Hepatocyte (in vitro differentiated cells): Measurements from ENCODE around the gene SLCO2A1.

Experiments
- CTCF ChIP-seq: fragments of 200-600 bp; sonication (generic); IDR thresholded peaks from 2 replicates; pipeline ENCODE4 v1.5.1; 2016; ENCODE audit warnings: antibody characterized with exemption, mild to moderate bottlenecking; ENCODE audit not compliant: poor library complexity
- EZH2 ChIP-seq: fragments of 200-600 bp; sonication (generic); IDR thresholded peaks from 2 replicates; pipeline ENCODE4 v1.6.1; 2016; ENCODE audit warnings: antibody characterized with exemption, mild to moderate bottlenecking, borderline replicate concordance
- EZH2phosphoT487 ChIP-seq: fragments of 200-600 bp; sonication (generic); IDR thresholded peaks from one replicate; pipeline ENCODE4 v1.6.1; 2018; ENCODE audit warnings: antibody characterized with exemption, mild to moderate bottlenecking, low read depth, moderate library complexity; ENCODE audit not compliant: unreplicated experiment, severe bottlenecking

GRCh38 chr3:133989936-133990702 is 39.6 kb downstream of the SLCO2A1 start:
- TF ChIP-seq CTCF (no peak), EZH2 (no peak), EZH2phosphoT487 (no peak)
